ENCODE results near the gene DRGX.

DNA sequence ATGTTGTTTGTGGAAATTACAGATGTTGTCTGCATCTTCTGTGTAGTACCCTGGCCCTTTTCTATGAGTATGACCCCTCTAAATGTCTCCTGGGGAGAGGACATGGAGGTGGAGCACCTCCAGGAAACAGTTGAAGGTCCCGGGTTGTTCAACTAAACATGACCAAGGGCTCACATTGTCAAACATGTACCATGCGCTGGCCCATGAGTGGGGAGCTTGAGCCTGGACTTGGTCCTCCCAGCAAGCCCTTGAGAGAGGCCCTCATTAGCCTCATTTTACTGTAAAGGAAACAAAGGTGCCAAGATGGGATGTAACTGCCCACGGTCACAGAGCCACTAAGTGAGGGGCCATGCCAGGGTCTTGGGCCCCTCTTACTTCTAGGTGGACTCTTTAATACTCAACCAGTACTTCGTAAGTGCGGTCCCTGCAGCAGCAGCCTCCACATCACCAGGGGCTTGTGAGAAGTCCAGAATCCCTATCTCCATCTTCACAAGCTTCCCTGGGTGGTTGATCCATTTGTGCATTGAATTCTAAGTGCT is 65.7 kb downstream of the DRGX start:
- TF ChIP-seq EZH2 (IDR thresholded peaks at IDR 0.05; ENCODE audit: insufficient read depth, poor library complexity, severe bottlenecking) (no peak), EZH2phosphoT487 (IDR thresholded peaks at IDR 0.05; ENCODE audit: insufficient read depth, low read depth) (no peak)

All from GM23248 (cell line).